Thyroid gland (tissue), 4 donors: ENCODE measurements around the gene MAST3. TPM values are rescaled to one million over a fixed set of nuclear protein-coding genes. Genes with fewer than 3 reads are reported as not detected.
"Not testable (repeated sequence)": the region's sequence is repeated elsewhere in the genome, so short reads cannot be mapped to it uniquely, and the experiment has no call there.

Experiments
- DNase-seq, 2 donors: peaks; one replicate each; pipeline ENCODE4 v3.0.0-alpha.2; 2019
- H3K27ac ChIP-seq, 3 donors: fragments of 200-600 bp; sonication (generic); 1 replicate in 2 of 3; 2 replicates in 1 of 3; pipeline ENCODE4 v1.5.1; 2016 to 2019; ENCODE audit warnings: mild to moderate bottlenecking in 1 of 3, moderate library complexity in 1 of 3
- H3K27me3 ChIP-seq: fragments of 200-600 bp; sonication (generic); one replicate; pipeline ENCODE4 v1.5.1; 2019
- H3K36me3 ChIP-seq, 2 donors: fragments of 200-600 bp; sonication (generic); one replicate each; pipeline ENCODE4 v1.5.1; 2016 to 2019
- H3K4me1 ChIP-seq, 2 donors: fragments of 200-600 bp; sonication (generic); one replicate each; pipeline ENCODE4 v1.5.1; 2017 to 2019
- H3K4me3 ChIP-seq, 3 donors: fragments of 200-600 bp; sonication (generic); replicated peaks in 1 of 3; 1 replicate in 2 of 3; 2 replicates in 1 of 3; pipeline ENCODE4 v1.5.1; 2016; ENCODE audit warnings: mild to moderate bottlenecking in 1 of 3
- H3K9me3 ChIP-seq: fragments of 200-600 bp; sonication (generic); one replicate; pipeline ENCODE4 v1.5.1; 2017
- CTCF ChIP-seq, 6 experiments: fragments of 200-600 bp in 3 of 6; fragments of 450-650 bp in 3 of 6; sonication (generic) in 3 of 6; IDR thresholded peaks; one replicate each; pipeline ENCODE4 v1.5.1; 2016 to 2019; ENCODE audit warnings: antibody characterized with exemption in 6 of 6, mild to moderate bottlenecking in 2 of 6, inconsistent platforms in 1 of 6, moderate library complexity in 1 of 6
- POLR2A ChIP-seq, 2 donors: fragments of 450-650 bp; IDR thresholded peaks; one replicate each; pipeline ENCODE4 v1.6.1; 2017; ENCODE audit warnings: antibody characterized with exemption in 2 of 2, mild to moderate bottlenecking in 2 of 2, moderate library complexity in 1 of 2
- WGBS, 2 donors: methylation state at CpG; one replicate each; pipeline ENCODE4 v1.1.5; 2017; 5-methylcytosine and 5-hydroxymethylcytosine counted together
- intact Hi-C: fragments of 100-400 bp; cut with DNase I; formaldehyde crosslinking; loops from one replicate; pipeline ENCODE4 v1.15.1; 2023
- total RNA-seq, 4 donors: library from RNA; depleted of rRNA; stranded (reverse); fragments of >200 nt; gene quantifications; one replicate each; pipeline ENCODE4 v1.2.3, GENCODE V29; 2016

Gene MAST3
- total RNA-seq, 4 donors from 2014 or later, result 4.8 to 5.6 (median 5.0) TPM

- peak in 1 of 2 donors; percentile 50 for TF ChIP-seq POLR2A (IDR thresholded peaks at IDR 0.05)
- TF ChIP-seq CTCF (IDR thresholded peaks at IDR 0.05), result no peak
- peaks cover 37 to 49% of the 10 kb centered on the region in 2 donors for H3K4me1 ChIP-seq
- H3K27me3 ChIP-seq, result no peaks in the 10 kb centered on the region
- H3K36me3 ChIP-seq, result no peaks in the 10 kb centered on the region
- DNase-seq, result peak; percentile 97
- intact Hi-C loops, result loop anchor here (10.0 kb wide), 1 partner anchor 152 kb away; the partner anchor contains the start of gene ARRDC2
- H3K27ac ChIP-seq, result peak overlapping the region; percentile 75 to 79 (median 78)
- 10 to 40% methylated on average over 6 to 7 of the region's 22 CpGs for WGBS, 2 donors
- H3K4me3 ChIP-seq, result no peak overlapping the region
- H3K9me3 ChIP-seq, result no peaks in the 10 kb centered on the region
These were observed 59.4 kb downstream of the MAST3 start for GRCh38 chr19:18156841-18157464.

DNA sequence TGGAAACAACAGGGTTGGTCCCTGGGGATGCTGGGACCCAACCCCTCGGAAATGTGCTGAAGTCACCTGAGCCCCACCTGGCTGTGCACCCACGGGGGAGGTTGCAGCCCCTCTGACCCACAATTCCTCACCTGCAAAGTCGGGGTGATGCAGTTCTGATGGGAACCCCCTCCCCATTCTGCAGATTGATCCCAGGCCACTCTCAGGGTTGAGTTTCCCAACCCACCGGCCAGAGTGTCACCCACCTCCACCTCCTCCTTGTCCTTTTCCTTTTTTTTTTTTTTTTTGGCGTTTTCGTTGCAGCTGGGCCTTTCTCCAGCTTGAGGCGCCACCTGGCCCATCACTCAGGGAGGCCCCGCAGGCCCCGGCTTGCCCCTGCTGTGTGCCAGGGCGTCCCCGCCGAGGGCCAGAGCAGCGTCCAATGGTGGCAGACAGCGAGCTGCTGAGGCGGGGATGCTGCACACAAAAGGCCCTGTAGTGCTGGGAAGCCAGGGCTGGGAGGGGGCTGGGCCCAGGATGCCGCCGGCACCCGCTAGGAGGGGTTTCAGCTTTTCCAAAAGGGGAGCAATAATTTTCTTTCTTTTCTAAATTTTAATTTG lies 60.0 kb downstream of the MAST3 start:
- no peaks in the 10 kb centered on the region for H3K27me3 ChIP-seq
- H3K4me1 ChIP-seq, result peaks cover 35 to 47% of the 10 kb centered on the region in 2 donors
- H3K36me3 ChIP-seq, result peaks cover under 1 to 4% of the 10 kb centered on the region in 2 donors
- DNase-seq, result peak; percentile 52 to 59
- intact Hi-C loops, result loop anchor here (10.0 kb wide), 1 partner anchor 153 kb away; the partner anchor contains the start of gene ARRDC2
- no peaks in the 10 kb centered on the region for H3K9me3 ChIP-seq
- peak overlapping the region; percentile 75 to 79 (median 78) for H3K27ac ChIP-seq
- WGBS, 2 donors, result 33 to 34% methylated on average over 17 to 18 of the region's 18 CpGs
- H3K4me3 ChIP-seq, result no peak overlapping the region
- TF ChIP-seq POLR2A (IDR thresholded peaks at IDR 0.05), result no peak
- TF ChIP-seq CTCF (IDR thresholded peaks at IDR 0.05), result no peak

GRCh38 chr19:18158467-18158866 lies 60.9 kb downstream of the MAST3 start:
- Histone ChIP-seq H3K27ac (no peak overlapping the region), H3K4me1 (peaks cover 33 to 47% of the 10 kb centered on the region in 2 donors)
- intact Hi-C loops, result loop anchor here (10.0 kb wide), 1 partner anchor 154 kb away; the partner anchor contains the start of gene ARRDC2

GRCh38 chr19:18159059-18159616 lies 61.6 kb downstream of the MAST3 start:
- not testable (repeated sequence) for H3K4me3 ChIP-seq, H3K27me3 ChIP-seq, DNase-seq, H3K9me3 ChIP-seq, H3K27ac ChIP-seq
- 93 to 94% methylated on average over 5 to 6 of the region's 6 CpGs for WGBS, 2 donors
- peaks cover 10 to 17% of the 10 kb centered on the region in 2 donors for H3K36me3 ChIP-seq
- H3K4me1 ChIP-seq, result peaks cover 26 to 42% of the 10 kb centered on the region in 2 donors
- intact Hi-C loops, result loop anchor here (10.0 kb wide), 1 partner anchor 154 kb away; the partner anchor contains the start of gene ARRDC2

More at GRCh38 chr19:18158467-18158866, 60.9 kb downstream of the MAST3 start:
- H3K9me3 ChIP-seq, result no peaks in the 10 kb centered on the region
- TF ChIP-seq POLR2A (IDR thresholded peaks at IDR 0.05), result no peak
- no peak for TF ChIP-seq CTCF (IDR thresholded peaks at IDR 0.05)
- DNase-seq, result no peak
- no peaks in the 10 kb centered on the region for H3K27me3 ChIP-seq
- 72 to 73% methylated on average over 4 of the region's 4 CpGs for WGBS, 2 donors
- peaks cover 10 to 13% of the 10 kb centered on the region in 2 donors for H3K36me3 ChIP-seq
- H3K4me3 ChIP-seq, result no peak overlapping the region

DNA sequence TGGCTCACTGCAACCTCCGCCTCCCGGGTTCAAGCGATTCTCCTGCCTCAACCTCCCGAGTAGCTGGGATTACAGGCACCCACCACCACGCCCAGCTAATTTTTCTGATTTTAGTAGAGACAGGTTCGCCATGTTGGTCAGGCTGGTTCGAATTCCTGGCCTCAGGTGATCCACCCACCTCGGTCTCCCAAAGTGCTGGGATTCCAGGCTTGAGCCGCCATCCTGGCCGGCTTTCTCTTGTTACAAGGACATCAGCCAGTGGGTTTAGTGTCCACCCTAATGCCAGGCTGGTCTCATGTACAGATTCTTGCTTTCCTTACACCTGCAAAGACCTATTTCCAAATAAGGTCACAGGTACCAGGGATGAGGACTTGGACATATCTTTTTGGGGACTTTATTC lies 62.2 kb downstream of the MAST3 start:
- Histone ChIP-seq H3K9me3 (no peaks in the 10 kb centered on the region), H3K4me3 (no peak overlapping the region), H3K27me3 (no peaks in the 10 kb centered on the region), H3K27ac (no peak overlapping the region), H3K36me3 (peaks cover 10 to 21% of the 10 kb centered on the region in 2 donors), H3K4me1 (peaks cover 22 to 36% of the 10 kb centered on the region in 2 donors)
- TF ChIP-seq CTCF (IDR thresholded peaks at IDR 0.05) (no peak), POLR2A (IDR thresholded peaks at IDR 0.05) (no peak)
- intact Hi-C loops, result loop anchor here (5.0 to 10.0 kb wide), 3 partner anchors 42 to 155 kb away; partner anchors contain the start of genes ARRDC2 and RAB3A
- 95 to 99% methylated on average over 10 of the region's 10 CpGs for WGBS, 2 donors
- no peak for DNase-seq
